Nasal cavity respiratory epithelium epithelial cell of viscerocranial mucosa (primary cell): ENCODE data around the gene PRRT3. TPM values are rescaled to one million over a fixed set of nuclear protein-coding genes. Genes with fewer than 3 reads are reported as not detected.

Experiments
- total RNA-seq: library from RNA; depleted of rRNA; stranded (reverse); fragments of >200 nt; gene quantifications from 2 replicates; pipeline ENCODE4 v1.2.3, GENCODE V29; 2014

The PRRT3 gene
- total RNA-seq, result 0.34 and 0.71 TPM in 2 replicates

DNA sequence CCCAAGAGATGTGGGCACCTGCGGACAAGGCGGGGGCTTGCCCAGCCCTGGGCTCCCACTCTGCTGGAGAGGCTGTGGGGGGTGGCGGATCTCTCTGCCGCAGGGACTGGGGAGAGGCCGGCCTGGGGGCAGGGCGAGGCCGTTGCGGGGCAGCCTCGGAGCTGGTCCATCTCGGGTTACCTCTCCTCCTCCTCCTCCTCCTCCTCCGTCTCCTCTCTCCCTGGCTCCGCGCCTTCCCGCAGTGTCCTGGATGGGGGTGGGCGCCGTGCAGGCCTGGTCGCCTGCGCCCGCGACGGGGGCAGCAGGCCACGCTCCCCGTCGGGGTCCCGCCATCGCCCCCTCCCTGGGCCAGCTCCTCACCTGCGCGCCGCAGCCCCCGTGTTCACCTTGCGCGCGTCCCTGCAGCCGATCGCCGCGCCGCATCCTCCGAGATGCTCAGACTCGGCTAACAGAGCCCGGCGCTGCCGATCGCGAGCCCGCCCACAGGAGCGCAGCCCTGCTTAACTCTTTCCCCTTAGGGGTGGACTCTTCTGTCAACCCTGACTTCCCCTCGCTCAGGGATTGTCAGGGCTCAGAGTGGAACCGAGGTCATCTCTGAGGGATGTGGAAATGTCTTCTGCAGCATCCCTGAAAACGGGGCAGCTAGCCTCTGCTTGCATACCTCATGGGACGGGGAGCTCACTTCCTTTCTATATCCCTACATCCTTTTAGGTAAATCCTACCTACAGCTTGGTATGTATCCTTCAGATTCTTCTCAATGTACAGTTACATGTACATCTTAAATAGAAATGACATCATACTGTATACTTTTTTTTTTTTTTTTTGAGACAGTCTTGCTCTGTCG, at the start of gene PRRT3:
Gene PRRT3, minus strand, starts transcription at position 447 of the 844 bp plus-strand sequence. CDS start 2,293 bp downstream, outside the sequence.

DNA sequence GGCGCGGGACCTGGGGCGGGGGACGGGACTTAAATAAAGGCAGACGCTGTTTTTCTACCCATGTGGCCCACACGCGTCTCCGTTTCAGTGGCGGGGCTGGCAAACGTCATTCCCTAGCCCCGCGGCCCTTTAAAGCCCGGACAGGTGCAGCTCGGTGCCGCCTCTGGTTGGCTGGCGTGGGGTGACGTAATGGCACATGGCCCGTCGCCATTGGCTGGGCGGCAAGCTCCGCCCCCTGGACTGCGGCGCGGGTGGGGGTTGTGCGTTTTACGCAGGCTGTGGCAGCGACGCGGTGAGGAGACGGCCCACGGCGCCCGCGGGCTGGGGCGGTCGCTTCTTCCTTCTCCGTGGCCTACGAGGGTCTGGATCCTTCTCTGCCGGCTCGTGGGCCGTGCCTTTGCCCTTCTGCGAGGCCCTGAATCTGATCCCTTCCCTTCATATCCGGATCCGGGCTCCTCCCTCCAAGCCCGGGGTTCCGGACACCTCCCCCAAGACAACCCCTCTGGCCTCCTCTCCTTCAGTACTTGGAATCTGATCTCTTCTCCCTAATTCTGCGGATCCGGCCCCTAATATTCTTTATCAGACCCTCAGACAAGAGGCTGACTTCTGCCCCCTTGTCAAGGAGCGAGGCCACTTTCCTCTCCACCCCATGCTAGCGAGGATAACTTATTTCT, 18.5 kb downstream of the PRRT3 start, which contains the start of gene CRELD1:
Gene CRELD1, plus strand, starts transcription at position 274 of the 674 bp plus-strand sequence. CDS start 605 bp downstream, outside the sequence.

DNA sequence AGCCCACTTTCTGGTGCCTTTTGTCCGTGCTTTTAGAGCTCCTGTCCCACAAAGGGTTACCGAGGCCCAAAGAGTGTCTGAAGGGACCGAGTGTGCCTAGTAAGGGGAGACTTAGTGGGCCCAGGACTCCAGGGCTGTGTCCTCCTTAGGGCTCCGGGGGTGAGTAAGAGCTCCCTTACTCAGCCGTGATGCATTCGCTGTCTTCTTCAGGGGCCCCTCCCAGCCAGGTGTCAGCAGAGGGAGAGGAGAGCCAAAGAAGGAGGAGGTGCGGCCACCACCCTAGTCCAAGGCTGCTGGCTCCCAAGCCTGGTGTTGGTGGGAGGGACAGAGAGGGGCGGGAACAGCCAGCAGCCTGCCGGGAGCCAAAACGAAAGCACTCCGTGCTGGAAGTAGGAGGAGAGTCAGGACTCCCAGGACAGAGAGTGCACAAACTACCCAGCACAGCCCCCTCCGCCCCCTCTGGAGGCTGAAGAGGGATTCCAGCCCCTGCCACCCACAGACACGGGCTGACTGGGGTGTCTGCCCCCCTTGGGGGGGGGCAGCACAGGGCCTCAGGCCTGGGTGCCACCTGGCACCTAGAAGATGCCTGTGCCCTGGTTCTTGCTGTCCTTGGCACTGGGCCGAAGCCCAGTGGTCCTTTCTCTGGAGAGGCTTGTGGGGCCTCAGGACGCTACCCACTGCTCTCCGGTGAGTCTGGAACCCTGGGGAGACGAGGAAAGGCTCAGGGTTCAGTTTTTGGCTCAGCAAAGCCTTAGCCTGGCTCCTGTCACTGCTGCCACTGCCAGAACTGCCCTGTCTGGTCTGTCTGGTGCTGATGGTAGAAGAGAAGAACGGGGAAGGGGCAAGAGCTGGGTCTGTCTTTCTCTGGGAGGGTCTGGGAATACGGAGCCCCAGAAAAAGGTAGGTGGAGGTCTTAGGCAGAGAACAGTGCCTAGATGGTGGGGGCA, 35.2 kb downstream of the PRRT3 start, which contains the start of gene IL17RC:
Gene IL17RC, plus strand, starts transcription at position 365 of the 947 bp plus-strand sequence. Its CDS starts 218 bp downstream, at position 583.

DNA sequence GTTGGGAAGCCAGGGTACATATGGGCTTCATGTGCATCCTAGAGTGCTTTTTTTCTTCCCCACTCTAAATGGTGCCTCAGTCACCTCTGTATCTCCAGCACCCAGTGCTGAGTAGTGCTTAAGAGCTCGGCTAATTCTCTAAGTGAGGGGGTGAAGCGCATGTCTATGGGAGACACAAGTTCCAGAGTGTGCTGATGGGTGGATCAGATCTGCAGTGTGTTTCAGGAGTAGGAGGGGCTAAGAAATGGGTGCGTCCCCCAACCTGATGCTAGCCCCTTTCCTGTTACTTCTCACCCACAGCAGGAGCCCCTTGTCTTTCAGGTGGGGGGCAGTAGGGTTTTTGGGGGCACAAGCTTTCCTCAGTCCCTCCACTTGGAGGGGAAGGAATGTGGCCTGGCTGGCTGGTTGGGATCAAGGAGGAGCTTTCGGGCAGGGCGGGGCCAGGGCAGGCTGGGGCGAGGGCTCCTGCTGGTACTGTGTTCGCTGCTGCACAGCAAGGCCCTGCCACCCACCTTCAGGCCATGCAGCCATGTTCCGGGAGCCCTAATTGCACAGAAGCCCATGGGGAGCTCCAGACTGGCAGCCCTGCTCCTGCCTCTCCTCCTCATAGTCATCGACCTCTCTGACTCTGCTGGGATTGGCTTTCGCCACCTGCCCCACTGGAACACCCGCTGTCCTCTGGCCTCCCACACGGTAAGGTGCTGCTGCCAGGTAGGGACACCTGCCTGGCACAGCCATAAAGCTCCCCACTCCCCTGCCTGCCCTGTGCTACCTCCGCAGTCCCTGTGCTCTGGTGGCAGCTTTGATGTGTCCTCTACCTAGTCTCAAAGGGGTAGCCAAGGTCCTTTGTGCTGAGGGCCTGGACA, 49.6 kb downstream of the PRRT3 start, which contains the start of gene IL17RE:
Gene IL17RE, plus strand, starts transcription at position 477 of the 866 bp plus-strand sequence. Its CDS starts 85 bp downstream, at position 562.

Other genes with a start within 250 kb of the PRRT3 start
- not detected in 2 replicates for gene CPNE9, start 248.6 kb downstream of the PRRT3 start, total RNA-seq
- 17.4 and 30.3 TPM in 2 replicates for gene BRPF1, start 220.7 kb downstream of the PRRT3 start, total RNA-seq
- gene OGG1, start 202.5 kb downstream of the PRRT3 start, total RNA-seq, result 16.0 and 27.0 TPM in 2 replicates
- 3.1 and 11.3 TPM in 2 replicates for gene CAMK1, start 182.5 kb downstream of the PRRT3 start, total RNA-seq
- 46.8 and 62.1 TPM in 2 replicates for gene TADA3, start 159.9 kb downstream of the PRRT3 start, total RNA-seq
- gene ARPC4, start 159.3 kb downstream of the PRRT3 start, total RNA-seq, result 135 and 146 TPM in 2 replicates
- gene TTLL3, start 142.1 kb downstream of the PRRT3 start, total RNA-seq, result 4.4 and 12.1 TPM in 2 replicates
- gene RPUSD3, start 108.4 kb downstream of the PRRT3 start, total RNA-seq, result 23.4 and 37.9 TPM in 2 replicates
- not detected in 2 replicates for gene CIDEC, start 72.2 kb downstream of the PRRT3 start, total RNA-seq
- 22.2 and 23.7 TPM in 2 replicates for gene JAGN1, start 61.8 kb downstream of the PRRT3 start, total RNA-seq
- 1.4 and 4.0 TPM in 2 replicates for gene IL17RE, start 49.6 kb downstream of the PRRT3 start, total RNA-seq
- 9.2 and 16.6 TPM in 2 replicates for gene IL17RC, start 35.3 kb downstream of the PRRT3 start, total RNA-seq
- gene CRELD1, start 18.6 kb downstream of the PRRT3 start, total RNA-seq, result 27.3 and 36.0 TPM in 2 replicates
- gene EMC3, start 34.4 kb upstream of the PRRT3 start, total RNA-seq, result 47.2 and 62.4 TPM in 2 replicates
- gene FANCD2, start 74.0 kb upstream of the PRRT3 start, total RNA-seq, result 2.4 TPM in 2 replicates
- gene FANCD2OS, start 155.8 kb upstream of the PRRT3 start, total RNA-seq, result not detected in 2 replicates
- gene BRK1, start 163.3 kb upstream of the PRRT3 start, total RNA-seq, result 65.8 and 109 TPM in 2 replicates
- gene VHL, start 189.4 kb upstream of the PRRT3 start, total RNA-seq, result 64.6 and 66.6 TPM in 2 replicates
- 10.3 and 20.1 TPM in 2 replicates for gene IRAK2, start 212.5 kb upstream of the PRRT3 start, total RNA-seq